Muscle layer of duodenum (tissue), 2 donors: ENCODE results near the gene GLIS2.

ENCODE experiments used
- H3K27ac ChIP-seq: one replicate; pipeline ENCODE4 v1.7.0; 2013; ENCODE audit warnings: mild to moderate bottlenecking, low read length
- H3K27me3 ChIP-seq: one replicate; pipeline ENCODE4 v1.7.0; 2013; ENCODE audit warnings: low read depth, mild to moderate bottlenecking, control low read depth, low read length
- H3K36me3 ChIP-seq, 2 donors: one replicate each; pipeline ENCODE4 v1.7.0; 2013; ENCODE audit warnings: low read length in 2 of 2, control low read depth in 1 of 2, mild to moderate bottlenecking in 1 of 2; ENCODE audit not compliant: insufficient read depth in 2 of 2, control insufficient read depth in 1 of 2
- H3K4me1 ChIP-seq, 2 donors: one replicate each; pipeline ENCODE4 v1.7.0; 2013; ENCODE audit warnings: low read length in 2 of 2, mild to moderate bottlenecking in 2 of 2, control low read depth in 1 of 2, moderate library complexity in 1 of 2; ENCODE audit not compliant: insufficient read depth in 2 of 2, control insufficient read depth in 1 of 2
- H3K4me3 ChIP-seq, 2 donors: one replicate each; pipeline ENCODE4 v1.7.0; 2013; ENCODE audit warnings: low read length in 2 of 2, low read depth in 1 of 2, mild to moderate bottlenecking in 1 of 2
- H3K9me3 ChIP-seq, 2 donors: one replicate each; pipeline ENCODE4 v1.7.0; 2013; ENCODE audit warnings: low read length in 2 of 2, control low read depth in 1 of 2, mild to moderate bottlenecking in 1 of 2; ENCODE audit not compliant: control insufficient read depth in 1 of 2
- donor health status: healthy.

Gene GLIS2

GRCh38 chr16:4315186-4316107 is at the start of gene GLIS2:
GLIS2 (plus strand) TSS chr16:4316067; CDS start chr16:4332281, 16,214 bp downstream.
- Histone ChIP-seq H3K4me3 (peak within 1 kb of the TSS; percentile 57 to 80), H3K27me3 (peaks cover 5% of the 10 kb centered on the region), H3K9me3 (no peaks in the 10 kb centered on the region), H3K36me3 (no peaks in the 10 kb centered on the region), H3K27ac (peak within 1 kb of the TSS; percentile 51), H3K4me1 (peaks cover 0 to 39% of the 10 kb centered on the region in 2 donors)

- H3K27me3 ChIP-seq = no peaks in the 10 kb centered on the region
- no peaks in the 10 kb centered on the region for H3K9me3 ChIP-seq
- peaks cover 0 to 31% of the 10 kb centered on the region in 2 donors for H3K4me1 ChIP-seq
- no peak overlapping the region for H3K27ac ChIP-seq
- H3K36me3 ChIP-seq = peaks cover 0 to 4% of the 10 kb centered on the region in 2 donors
- no peak overlapping the region for H3K4me3 ChIP-seq
These were observed 49.5 kb upstream of the GLIS2 start for GRCh38 chr16:4266372-4266771.

- Histone ChIP-seq H3K4me1 (peaks cover 0 to 10% of the 10 kb centered on the region in 2 donors), H3K27ac (no peak overlapping the region)
These were observed 45.8 kb upstream of the GLIS2 start for GRCh38 chr16:4270091-4270490.

GRCh38 chr16:4270595-4270994 is 45.3 kb upstream of the GLIS2 start:
- peaks cover 0 to 10% of the 10 kb centered on the region in 2 donors for H3K4me1 ChIP-seq
- peak overlapping the region in 1 of 2 donors; percentile 98 for H3K4me3 ChIP-seq
- no peak overlapping the region for H3K27ac ChIP-seq

More at GRCh38 chr16:4270091-4270490, 45.8 kb upstream of the GLIS2 start:
- H3K9me3 ChIP-seq = no peaks in the 10 kb centered on the region
- H3K4me3 ChIP-seq = no peak overlapping the region
- no peaks in the 10 kb centered on the region for H3K36me3 ChIP-seq
- no peaks in the 10 kb centered on the region for H3K27me3 ChIP-seq

GRCh38 chr16:4271176-4272113 is 44.4 kb upstream of the GLIS2 start:
- peak overlapping the region; percentile 81 to 98 for H3K4me3 ChIP-seq
- H3K27ac ChIP-seq = peak overlapping the region; percentile 91
- H3K27me3 ChIP-seq = no peaks in the 10 kb centered on the region
- no peaks in the 10 kb centered on the region for H3K9me3 ChIP-seq
- peaks cover 0 to 10% of the 10 kb centered on the region in 2 donors for H3K4me1 ChIP-seq
- H3K36me3 ChIP-seq = no peaks in the 10 kb centered on the region

More at GRCh38 chr16:4270595-4270994, 45.3 kb upstream of the GLIS2 start:
- no peaks in the 10 kb centered on the region for H3K9me3 ChIP-seq
- no peaks in the 10 kb centered on the region for H3K27me3 ChIP-seq
- no peaks in the 10 kb centered on the region for H3K36me3 ChIP-seq

GRCh38 chr16:4272114-4272956 is 43.5 kb upstream of the GLIS2 start:
- H3K27me3 ChIP-seq = no peaks in the 10 kb centered on the region
- H3K27ac ChIP-seq = no peak overlapping the region
- H3K4me1 ChIP-seq = peaks cover 0 to 10% of the 10 kb centered on the region in 2 donors
- no peaks in the 10 kb centered on the region for H3K36me3 ChIP-seq
- H3K9me3 ChIP-seq = no peaks in the 10 kb centered on the region
- H3K4me3 ChIP-seq = peak overlapping the region; percentile 68 to 98

- no peaks in the 10 kb centered on the region for H3K27me3 ChIP-seq
- H3K27ac ChIP-seq = peak overlapping the region; percentile 5
- H3K4me3 ChIP-seq = peak overlapping the region; percentile 41 to 98
- no peaks in the 10 kb centered on the region for H3K36me3 ChIP-seq
- H3K9me3 ChIP-seq = no peaks in the 10 kb centered on the region
- H3K4me1 ChIP-seq = peaks cover 0 to 10% of the 10 kb centered on the region in 2 donors
These were observed 42.0 kb upstream of the GLIS2 start for GRCh38 chr16:4273858-4274311.

- H3K27ac ChIP-seq = no peak overlapping the region
- no peak overlapping the region for H3K4me3 ChIP-seq
- H3K36me3 ChIP-seq = no peaks in the 10 kb centered on the region
- H3K27me3 ChIP-seq = no peaks in the 10 kb centered on the region
- no peaks in the 10 kb centered on the region for H3K9me3 ChIP-seq
- H3K4me1 ChIP-seq = peaks cover 0 to 5% of the 10 kb centered on the region in 2 donors
These were observed 40.0 kb upstream of the GLIS2 start for GRCh38 chr16:4275861-4276260.

- Histone ChIP-seq H3K4me1 (no peaks in the 10 kb centered on the region), H3K27ac (no peak overlapping the region), H3K36me3 (no peaks in the 10 kb centered on the region), H3K4me3 (no peak overlapping the region), H3K27me3 (no peaks in the 10 kb centered on the region), H3K9me3 (no peaks in the 10 kb centered on the region)
These were observed 37.8 kb upstream of the GLIS2 start for GRCh38 chr16:4277987-4278513.

- Histone ChIP-seq H3K4me3 (no peak overlapping the region), H3K27me3 (no peaks in the 10 kb centered on the region), H3K4me1 (no peaks in the 10 kb centered on the region), H3K36me3 (no peaks in the 10 kb centered on the region), H3K27ac (no peak overlapping the region), H3K9me3 (no peaks in the 10 kb centered on the region)
These were observed 35.2 kb upstream of the GLIS2 start for GRCh38 chr16:4280625-4281024.
